Stimulated activated naive CD4-positive, alpha-beta T cell (primary cell): ENCODE results near the gene HERC2.

Experiments used
- DNase-seq, 6 experiments: peaks; one replicate each; lab custom pipeline; 2025; lab: John Stamatoyannopoulos, UW

The HERC2 gene

DNA sequence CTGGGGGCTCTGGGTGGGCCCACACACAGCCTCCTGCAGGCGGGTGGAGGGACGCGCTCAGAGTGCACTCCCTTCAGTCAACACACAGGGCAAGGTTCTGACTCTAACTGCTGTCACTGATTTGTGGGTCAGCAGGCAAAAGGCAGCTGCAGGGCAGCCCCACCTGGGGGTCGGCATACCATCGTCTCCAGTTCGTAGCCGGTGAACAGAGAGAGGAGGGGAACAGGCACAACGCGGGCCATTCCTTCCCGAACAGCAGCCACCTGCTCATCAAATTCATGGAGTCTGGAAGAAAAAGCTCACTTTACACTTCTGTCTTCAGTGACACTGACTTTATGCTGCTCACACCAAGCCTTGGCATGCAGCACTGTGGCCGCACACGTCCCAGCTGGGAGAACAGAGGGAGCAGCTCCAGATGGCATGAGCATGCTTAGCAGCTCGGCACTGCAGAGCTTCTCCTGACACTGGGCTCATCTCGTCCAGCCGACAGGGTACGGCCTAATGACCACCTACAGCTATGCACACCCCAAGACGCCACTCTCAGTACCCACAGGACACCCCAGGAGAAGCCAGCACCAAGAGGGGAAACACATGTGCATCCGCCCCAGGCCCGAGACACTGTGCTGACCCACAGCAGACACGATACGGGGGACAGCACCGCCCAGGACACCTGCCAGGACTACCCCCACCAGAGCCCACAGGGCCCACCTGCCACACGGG, 208.4 kb downstream of the HERC2 start:
- DNase-seq: no peak

DNA sequence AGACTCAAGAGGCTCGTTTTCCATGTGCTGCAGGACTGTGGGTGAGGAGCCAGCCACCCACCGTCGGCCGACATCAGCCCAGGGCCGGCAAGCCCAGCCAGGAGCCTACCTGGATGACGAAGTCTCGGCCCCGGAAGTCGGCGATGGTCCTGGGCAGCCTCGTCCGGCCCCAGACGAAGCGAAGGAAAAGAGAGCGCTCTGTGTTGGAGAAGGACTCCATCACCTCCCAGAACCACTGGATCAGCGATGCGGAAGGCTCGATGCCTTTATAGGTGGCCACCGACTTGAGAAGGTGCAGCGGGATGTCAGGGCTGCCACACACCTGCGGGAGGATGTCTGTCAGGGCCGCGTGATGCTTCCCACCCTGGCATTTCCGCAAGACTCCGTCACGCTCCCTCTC, 209.0 kb downstream of the HERC2 start:
- DNase-seq: no peak

DNA sequence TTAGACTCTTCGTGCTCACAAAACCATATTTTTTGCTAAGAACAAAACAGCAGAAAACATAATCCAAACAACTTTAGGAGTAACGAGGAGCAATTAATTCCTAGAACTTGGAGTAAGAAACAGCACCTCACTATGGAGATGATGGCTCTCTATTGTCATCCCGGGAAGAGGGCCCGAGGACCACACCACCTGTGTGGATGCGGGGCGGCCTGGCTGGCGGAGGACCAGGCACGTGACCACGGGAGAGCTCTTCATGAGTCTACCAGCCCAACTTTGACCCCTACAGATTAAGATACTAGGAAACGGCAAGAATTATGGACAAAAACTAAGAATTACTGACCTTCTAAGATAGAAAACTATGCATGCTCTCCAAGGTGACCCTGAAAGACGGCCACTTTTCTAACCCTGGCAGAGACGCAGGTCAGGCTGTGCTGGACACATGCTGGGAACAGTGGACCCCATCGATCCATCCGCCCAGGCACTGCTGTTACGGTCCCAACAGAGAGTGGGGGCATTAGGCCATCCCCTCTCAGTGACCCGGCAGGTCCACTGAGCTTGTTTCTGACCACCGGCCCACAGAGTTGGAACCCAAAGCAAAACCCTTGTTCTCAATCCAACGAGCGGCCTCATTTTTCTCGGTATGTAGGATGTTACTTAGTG, 209.7 kb downstream of the HERC2 start:
- DNase-seq: no peak

DNA sequence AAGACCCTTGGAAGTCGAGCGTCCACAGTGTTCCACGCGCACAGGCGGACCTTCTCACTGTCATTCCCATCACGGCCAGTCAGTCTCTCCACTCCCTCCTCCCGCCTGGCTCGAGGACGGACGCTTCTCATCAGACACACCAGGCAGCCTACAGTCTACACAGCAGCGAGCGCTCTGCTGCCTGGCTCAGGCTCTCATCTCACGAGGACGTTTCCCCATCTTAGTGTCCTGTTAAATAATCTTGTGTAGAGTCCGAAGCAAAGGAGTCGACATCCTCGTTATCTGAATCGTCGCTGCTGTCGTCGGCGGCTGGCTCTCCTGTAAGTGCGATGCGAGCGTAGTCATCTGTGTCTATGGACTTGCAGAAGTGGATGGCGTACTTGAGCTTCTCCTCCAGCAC, 210.4 kb downstream of the HERC2 start:
- no peak for DNase-seq

DNA sequence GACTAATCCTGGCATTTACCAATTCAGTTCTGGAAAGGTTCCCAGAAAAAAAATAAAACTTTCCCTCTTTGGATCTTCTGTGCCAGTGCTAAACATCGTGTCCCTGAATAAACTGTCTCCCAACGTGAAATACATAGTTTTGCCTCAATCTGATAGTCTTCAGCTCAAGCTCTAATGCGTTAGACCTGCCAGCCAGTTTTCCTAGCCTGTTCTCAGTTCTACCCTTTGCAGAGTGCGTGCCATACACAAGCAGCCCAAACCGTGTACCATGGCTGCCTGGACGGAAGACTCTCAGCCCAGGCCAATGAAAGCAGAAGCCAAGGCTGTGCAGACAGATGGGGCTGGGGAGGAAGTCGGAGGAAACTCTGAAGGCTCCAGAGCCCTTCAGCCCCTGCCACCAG, 211.5 kb downstream of the HERC2 start:
- no peak for DNase-seq

DNA sequence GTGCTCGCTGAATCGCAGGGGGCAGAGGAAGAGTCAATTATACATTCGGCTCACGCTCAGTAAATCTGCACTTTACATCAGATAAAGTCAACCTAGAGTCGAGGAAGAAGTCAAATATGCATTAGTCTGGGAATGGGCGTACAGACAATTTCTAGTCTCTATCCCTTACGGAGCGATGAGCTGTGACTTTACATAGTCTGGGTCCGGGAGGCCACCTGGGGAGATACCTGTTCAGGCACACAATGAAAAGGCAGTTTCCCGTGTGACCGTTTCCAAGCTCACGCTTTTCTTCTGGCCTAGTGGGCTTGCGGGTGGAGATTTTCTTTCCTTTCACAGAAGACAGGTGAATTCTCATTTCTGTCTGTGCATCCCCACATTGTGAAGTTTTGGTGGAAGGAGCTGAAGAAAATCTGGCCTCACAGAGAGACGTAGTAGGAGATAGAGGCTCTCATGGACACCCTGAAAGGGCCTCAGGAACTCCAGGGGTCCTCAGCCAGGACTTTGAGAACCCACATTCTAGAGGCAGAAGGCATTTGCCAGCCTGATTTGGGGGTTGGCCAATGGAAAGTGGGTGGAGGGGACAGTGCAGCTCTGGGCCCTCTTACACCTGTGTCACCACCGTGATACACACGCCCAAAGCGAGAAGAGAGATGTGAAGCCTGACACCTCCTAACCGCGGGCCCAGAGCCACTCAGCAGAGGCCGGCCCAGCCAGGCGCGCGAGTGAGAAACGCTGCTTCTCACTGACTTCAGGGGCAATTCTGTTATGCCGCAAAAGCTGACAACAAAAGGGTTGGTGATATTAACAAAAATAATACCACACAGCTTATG, 212.1 kb downstream of the HERC2 start:
- DNase-seq: no peak

DNA sequence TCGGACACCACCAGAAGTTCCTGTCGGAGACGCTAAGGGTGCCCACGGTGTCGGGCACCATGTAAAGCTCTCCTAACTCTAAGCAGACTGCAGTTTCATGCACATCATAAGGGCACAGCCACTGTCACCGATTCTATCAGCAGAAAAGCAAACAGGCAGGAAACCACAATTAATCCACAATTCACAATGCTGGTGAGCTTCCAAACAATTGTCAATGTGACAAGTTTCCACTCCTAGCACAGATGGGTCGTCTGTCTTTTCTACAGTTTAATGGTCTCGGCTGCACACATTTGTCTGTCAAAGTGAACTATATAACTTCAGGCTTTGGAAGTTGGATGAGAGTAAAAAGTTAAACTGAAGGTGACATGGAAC, 214.1 kb downstream of the HERC2 start:
- peak in 1 of 6 experiments; percentile 18 for DNase-seq

DNA sequence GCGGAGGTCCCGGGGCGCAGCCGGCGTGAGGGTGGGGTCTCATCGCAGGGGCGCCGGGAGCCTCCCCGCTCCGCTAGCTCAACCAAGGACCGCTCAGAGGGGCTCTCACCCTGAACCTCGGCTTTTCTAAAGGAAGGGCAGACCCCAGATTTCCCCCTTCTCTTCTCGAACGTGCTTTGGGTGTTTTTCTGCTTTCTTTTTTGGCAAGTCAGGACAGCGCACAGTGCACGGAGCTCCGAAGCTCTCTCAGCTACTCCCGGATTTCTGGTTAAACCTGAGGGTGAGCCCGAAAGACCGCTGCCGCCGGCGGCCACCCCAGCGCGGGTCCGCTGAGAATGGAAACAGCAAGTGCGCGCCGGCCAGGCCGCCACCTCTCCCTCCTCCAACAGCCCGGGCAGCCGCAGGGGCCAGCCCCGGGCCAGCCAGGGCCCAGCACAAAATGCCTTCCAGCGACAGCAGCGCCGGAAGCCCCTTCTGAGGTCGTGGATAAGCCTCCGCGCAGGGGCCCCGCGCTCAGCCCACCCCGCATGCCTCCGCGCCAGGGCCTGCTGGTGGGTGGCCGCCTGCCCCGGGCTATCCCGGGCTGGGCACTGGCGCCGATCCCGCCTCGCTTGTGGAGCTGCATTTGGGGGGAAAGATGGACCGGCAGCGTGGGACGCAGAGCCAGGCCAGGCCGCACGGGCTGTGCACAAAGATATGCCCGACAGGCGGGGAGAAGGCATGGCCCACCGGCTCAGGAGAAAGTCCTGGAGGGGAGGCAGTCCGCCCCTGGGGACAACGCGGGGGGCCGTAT, 214.7 kb downstream of the HERC2 start:
- peak in 2 of 6 experiments; percentile 21 to 38 for DNase-seq

DNA sequence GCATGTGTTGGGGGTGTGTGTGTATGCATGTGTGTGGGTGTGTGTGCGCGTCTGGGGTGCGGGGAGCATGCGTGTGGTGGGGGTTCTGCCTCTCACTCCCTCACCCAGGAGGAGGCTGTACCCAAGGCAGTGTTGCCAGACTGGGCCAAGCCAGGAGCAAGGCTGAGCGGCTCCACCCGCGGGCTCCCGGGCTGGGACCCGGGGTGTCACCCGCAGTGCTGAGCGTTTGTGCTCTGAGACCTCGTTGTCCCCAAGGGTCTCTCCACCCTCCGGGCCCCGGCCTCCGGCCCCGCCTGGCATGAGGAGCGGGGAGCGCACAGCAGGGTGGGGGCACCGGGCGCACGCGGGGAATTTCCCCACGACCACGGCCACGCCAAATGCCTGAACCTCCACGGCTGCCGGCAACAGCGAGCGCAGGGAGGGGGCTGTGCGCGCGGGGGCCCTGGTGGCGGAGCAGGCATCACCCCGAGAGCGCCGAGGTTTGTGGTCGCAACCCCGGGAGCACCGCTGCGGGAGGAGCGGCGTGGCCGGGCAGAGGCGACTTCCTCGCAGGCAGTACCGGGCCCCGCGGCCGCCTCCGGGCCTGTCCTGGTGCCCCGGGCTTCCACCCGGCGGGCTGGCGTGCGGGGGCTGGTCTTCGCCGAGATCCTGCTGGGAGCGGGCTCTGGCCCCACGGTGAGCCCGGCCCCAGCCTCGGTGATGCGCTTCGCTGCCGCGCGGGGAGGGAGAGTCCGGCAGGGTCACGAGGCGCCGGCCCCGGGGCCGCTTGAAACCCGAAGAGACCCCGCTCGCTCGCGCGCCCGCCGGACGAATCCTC, 215.5 kb downstream of the HERC2 start:
- peak in 4 of 6 experiments; percentile 7 to 36 (median 15) for DNase-seq

DNA sequence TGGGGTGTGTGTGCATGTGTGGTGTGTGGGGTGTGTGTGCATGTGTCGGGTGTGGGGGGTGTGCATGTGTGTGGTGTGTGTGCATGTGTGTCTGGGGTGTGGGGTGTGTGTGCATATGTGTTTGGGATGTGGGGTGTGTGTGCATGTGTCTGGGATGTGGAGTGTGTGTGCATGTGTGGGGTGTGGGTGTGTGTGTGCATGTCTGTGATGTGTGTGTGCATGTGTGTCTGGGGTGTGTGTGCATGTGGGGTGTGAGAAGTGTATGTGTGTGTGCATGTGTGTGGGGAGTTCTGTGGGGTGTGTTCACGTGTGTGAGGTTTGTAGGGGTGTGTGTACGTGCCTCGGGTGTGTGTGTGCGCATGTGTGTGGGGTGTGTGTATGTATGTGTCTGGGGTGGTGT, 216.2 kb downstream of the HERC2 start:
- no peak for DNase-seq

DNA sequence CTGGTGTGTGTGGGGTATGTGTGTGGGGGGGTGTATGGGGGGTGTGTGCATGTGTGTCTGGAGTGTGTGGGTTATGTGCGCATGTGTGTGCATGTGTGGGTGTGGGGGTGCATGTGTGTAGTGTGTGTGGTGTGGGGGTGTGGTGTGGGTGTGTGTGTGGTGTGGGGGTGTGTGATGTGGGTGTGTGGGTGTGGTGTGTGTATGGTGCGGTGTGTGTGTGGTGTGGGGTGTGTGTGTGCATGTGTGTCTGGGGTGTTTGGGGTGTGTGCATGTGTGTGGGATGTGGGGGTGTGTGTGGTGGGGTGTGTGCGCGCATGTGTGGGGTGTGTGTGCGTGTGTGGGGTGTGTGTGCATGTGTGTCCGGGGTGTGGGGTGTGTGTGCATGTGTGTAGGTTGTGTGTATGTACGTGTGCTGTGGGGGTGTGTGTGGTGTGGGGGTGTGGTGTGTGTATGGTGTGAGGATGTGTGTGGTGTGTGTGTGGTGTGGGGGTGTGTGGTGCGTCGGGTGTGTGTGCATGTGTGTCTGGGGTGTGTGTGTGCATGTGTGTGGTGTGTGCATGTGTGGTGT, 216.7 kb downstream of the HERC2 start:
- no peak for DNase-seq

DNA sequence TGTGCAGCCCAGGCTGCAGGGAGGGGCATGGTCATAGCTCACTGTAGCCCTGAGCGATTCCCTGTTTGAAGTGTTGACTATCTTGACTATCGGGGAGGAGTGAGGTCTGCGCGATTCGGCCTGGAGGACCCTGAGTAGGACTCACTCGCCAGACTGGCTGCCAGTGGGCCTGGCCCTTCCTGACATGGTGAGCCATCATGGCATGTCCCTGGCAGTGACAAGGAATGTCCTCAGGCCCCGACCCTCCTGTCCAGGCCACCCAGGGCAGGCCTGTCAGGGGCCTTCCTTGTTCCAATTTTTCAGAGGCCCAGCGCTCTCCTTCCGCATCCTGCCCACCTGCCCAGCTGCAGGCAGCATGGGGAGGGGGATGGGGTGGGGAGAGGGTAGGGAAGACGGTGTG, 217.7 kb downstream of the HERC2 start:
- no peak for DNase-seq

DNA sequence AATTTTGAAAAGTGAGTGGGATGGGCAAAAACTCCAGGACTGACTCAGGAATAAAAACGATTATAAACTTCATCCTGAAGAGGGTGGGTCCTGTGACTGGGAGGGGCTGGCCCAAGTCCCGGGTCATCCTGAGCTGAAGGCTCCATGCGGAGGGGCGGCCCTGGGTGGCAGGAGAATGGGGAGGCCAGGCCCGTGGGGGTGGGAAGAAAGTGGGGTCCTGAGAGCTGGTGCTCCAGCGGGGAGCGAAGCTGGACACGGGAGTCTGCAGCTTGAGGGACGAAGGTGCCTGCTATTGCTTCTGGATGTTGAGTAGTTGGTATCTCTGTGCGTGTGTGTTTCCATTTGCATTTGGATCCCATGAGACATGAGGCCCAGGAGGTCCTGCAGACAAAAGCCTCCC, 218.1 kb downstream of the HERC2 start:
- no peak for DNase-seq

DNA sequence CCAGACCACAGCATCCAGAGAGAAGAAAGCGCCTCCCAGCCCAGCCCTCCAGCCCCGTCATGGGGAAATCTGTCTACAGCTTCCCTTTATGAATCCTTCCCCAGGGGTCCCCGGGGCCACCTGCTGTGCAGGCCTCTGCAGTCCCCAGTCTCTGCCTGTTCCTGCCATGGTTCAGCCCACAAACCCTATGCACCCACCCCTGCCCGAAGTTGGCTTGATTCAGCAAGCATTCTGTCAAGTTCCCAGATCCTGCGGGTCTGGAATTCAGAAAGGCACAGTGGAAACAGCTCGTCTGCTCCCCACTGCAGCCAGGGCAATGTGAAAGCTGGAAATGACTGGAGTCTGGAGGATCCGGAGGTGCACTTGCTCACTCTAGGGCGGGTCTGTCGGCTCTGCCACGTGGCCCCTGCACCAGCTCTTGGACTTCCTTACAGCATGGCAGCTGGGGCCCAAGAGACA, 220.0 kb downstream of the HERC2 start:
- DNase-seq: no peak

DNA sequence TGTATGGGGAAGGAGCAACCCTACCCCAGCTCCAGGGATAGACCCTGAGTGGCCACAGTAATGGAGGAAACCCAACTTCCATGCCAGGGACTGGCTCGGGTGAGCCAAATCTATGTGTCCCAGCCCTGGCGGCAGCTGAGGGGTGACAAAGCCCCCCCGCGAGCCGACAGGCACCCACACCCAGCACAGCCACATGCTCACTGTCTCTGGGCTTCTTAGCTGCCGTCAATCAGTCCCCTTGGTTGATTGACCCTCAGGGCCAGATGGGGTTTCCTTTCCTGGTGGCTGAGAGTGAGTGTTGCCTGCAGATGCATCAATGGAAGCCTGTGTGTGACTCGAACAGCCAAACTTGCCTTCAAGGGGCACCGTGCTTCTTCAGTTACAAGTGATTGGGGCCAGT, 220.8 kb downstream of the HERC2 start:
- DNase-seq: no peak

DNA sequence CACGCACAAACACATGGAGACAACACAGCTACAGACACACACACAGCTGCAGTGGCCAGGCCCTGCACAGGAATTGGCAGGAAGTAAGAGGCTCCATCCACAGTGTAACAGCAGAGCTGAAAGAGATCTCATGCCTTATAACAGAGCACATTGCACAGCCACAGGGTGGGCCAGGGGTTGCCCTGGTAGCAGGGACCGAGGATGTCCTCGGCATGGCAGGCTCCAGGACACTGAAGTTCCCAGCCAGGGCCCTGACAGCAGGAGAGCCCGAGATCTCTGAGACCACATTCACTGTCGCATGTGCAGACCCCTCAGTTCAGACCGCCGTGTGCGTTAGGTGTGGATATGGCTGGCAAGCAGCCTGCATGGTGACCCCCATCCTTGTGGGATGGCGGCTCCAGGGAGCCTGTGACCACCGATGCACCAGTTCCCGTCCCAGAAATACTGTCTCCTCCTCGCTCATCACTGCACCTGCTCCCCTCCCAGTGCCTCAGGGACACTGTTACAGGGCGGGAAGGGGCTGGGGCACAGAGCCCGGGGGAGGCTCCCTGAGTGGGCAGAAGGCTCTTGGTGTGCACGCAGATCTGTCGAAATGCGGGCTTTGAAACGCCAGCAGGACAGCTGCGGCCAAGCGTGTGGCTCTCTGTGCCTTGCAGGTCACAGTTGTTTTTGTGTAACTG, 221.3 kb downstream of the HERC2 start:
- peak in 1 of 6 experiments; percentile 14 for DNase-seq

DNA sequence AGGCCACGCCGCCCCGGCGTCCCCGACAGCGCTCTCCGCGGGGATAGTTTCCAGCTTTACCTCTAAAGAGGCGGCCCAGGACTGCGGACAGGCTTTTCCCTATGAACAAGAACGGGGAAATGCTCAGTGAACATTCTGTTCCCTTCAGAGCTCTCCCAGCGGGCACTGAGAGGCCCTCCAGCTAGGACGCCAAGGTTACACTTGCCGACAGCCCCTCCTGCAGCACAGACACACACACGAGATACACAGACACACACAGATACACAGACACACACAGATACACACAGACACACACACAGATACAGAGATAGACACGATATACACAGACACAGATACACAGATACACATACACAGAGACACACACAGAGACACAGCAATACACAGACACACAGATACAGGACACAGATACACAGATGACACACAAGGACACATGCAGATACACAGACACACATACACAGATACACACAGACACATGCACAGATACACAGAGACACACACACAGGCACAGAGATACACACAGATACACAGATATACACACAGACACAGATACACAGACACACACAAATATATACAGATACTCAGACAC, 222.3 kb downstream of the HERC2 start:
- no peak for DNase-seq

DNA sequence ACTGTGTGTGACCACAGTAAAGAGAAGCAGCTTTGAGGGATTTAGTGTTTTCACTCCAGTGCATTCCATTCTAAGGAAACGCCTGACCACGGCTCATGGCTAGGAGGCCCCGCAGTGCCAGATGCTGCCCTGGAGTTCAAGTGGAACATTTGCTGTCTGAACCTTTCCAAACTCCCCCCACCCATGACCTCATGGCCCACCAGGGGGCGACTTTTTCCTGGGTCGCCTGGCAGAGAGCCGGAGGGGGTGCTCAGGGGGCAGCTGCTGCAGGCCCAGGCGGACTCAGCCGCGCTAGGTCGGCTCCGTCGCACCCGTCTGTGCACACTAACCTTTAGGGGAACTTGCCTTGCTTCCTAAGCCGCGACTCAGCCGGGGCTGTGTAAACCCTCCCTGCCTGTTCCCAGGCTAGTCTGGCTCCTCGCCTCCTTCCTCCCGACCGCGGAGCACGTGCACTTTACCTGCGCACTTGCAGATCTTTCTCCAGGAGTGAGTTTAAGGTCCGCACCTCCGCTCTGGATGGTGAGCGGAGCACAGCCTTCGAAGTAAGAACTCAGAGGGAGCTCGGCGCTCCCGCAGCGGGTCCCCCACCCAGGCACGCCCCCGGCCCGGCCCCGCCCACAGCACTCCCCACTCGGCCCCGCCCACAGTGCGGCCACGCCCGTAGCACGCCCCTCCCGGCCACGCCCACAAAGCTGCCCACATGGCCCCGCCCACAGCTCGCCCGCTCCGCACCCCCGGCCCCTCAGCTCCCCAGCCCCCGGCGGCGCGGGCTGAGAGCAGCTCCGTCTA, 223.0 kb downstream of the HERC2 start, which contains the start of gene OCA2:
Gene OCA2, minus strand, starts transcription at position 550 of the 789 bp plus-strand sequence. CDS start 17,441 bp downstream, outside the sequence.
- peak; percentile 11 to 68 (median 63) for DNase-seq

DNA sequence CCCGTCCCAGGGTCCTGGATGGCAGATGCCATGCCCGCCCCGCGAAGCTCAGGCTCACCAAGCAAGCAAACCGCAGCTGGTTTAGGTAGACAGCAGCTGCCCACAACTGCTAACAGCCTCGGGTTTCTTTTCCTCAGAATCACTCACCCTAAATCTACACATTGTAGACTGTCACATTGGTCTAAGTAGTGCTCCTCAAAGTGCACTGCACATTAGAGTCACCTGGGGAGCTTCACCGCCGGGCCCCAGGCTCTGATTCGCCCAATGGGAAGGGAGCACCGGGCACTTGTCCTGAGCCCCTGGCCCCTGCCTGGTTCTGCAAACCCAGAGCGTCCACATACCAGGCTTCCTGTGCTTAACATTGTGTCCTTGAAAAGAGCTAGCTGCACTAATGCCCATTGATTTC, 223.6 kb downstream of the HERC2 start:
- peak in 1 of 6 experiments; percentile 14 for DNase-seq
